SJSA1 (cell line): ENCODE results near the gene EXOC5. TPM values are rescaled to one million over a fixed set of nuclear protein-coding genes. Genes with fewer than 3 reads are reported as not detected.
"Not testable (repeated sequence)": the region's sequence is repeated elsewhere in the genome, so short reads cannot be mapped to it uniquely, and the experiment has no call there.

Experiments used
- DNase-seq, 2 experiments: peaks; one replicate each; pipeline ENCODE4 v3.0.0-alpha.2; 2015 to 2020; ENCODE audit warnings: low spot score in 2 of 2, low read depth in 1 of 2
- H3K27ac ChIP-seq: fragments of 250-450 bp; sonication (Bioruptor Pico); 2 replicates; pipeline ENCODE4 v1.5.1; 2020; ENCODE audit warnings: mild to moderate bottlenecking, moderate library complexity
- H3K27me3 ChIP-seq: fragments of 250-450 bp; sonication (Bioruptor Pico); replicated peaks from 2 replicates; pipeline ENCODE4 v1.5.1; 2020; ENCODE audit warnings: mild to moderate bottlenecking, moderate library complexity
- H3K36me3 ChIP-seq: fragments of 250-450 bp; sonication (Bioruptor Pico); 2 replicates; pipeline ENCODE4 v1.5.1; 2020; ENCODE audit warnings: mild to moderate bottlenecking
- H3K4me1 ChIP-seq: fragments of 250-450 bp; sonication (Bioruptor Pico); replicated peaks from 2 replicates; pipeline ENCODE4 v1.6.1; 2021; ENCODE audit warnings: mild to moderate bottlenecking
- H3K4me3 ChIP-seq: fragments of 250-450 bp; sonication (Bioruptor Pico); 2 replicates; pipeline ENCODE4 v1.5.1; 2020; ENCODE audit warnings: mild to moderate bottlenecking
- H3K9me3 ChIP-seq: fragments of 250-450 bp; sonication (Bioruptor Pico); replicated peaks from 2 replicates; pipeline ENCODE4 v1.5.1; 2020; ENCODE audit warnings: mild to moderate bottlenecking
- total RNA-seq: library from RNA; depleted of rRNA; stranded (reverse); fragments of >200 nt; shearing (Covaris generic); gene quantifications from 2 replicates; pipeline ENCODE4 v1.2.3, GENCODE V29; 2014

Gene EXOC5
- total RNA-seq, 1 experiment from 2014 or later, result 75.9 TPM

GRCh38 chr14:57232006-57232405 lies 36.7 kb downstream of the EXOC5 start:
- Histone ChIP-seq H3K9me3 (no peaks in the 10 kb centered on the region), H3K27ac (no peak overlapping the region), H3K4me3 (no peak overlapping the region), H3K4me1 (no peaks in the 10 kb centered on the region), H3K27me3 (no peaks in the 10 kb centered on the region), H3K36me3 (peaks cover 51% of the 10 kb centered on the region)
- no peak for DNase-seq

GRCh38 chr14:57228320-57228719 lies 40.4 kb downstream of the EXOC5 start:
- H3K4me3 ChIP-seq, H3K27me3 ChIP-seq, H3K27ac ChIP-seq, DNase-seq, H3K4me1 ChIP-seq, H3K9me3 ChIP-seq: not testable (repeated sequence)
- peaks cover 42% of the 10 kb centered on the region for H3K36me3 ChIP-seq

GRCh38 chr14:57227083-57227482 lies 41.6 kb downstream of the EXOC5 start:
- no peaks in the 10 kb centered on the region for H3K4me1 ChIP-seq

GRCh38 chr14:57221931-57222330 lies 46.8 kb downstream of the EXOC5 start:
- DNase-seq, result no peak
- H3K27me3 ChIP-seq, result no peaks in the 10 kb centered on the region
- no peaks in the 10 kb centered on the region for H3K9me3 ChIP-seq
- H3K36me3 ChIP-seq, result peaks cover 39% of the 10 kb centered on the region
- no peaks in the 10 kb centered on the region for H3K4me1 ChIP-seq
- H3K4me3 ChIP-seq, result no peak overlapping the region
- H3K27ac ChIP-seq, result no peak overlapping the region

More at GRCh38 chr14:57227083-57227482, 41.6 kb downstream of the EXOC5 start:
- no peak overlapping the region for H3K27ac ChIP-seq
- peaks cover 41% of the 10 kb centered on the region for H3K36me3 ChIP-seq
- no peak overlapping the region for H3K4me3 ChIP-seq
- no peaks in the 10 kb centered on the region for H3K9me3 ChIP-seq
- H3K27me3 ChIP-seq, result no peaks in the 10 kb centered on the region
- DNase-seq, result no peak

- H3K4me3 ChIP-seq, result no peak overlapping the region
- H3K4me1 ChIP-seq, result peaks cover 9% of the 10 kb centered on the region
- DNase-seq, result no peak
- H3K27me3 ChIP-seq, result no peaks in the 10 kb centered on the region
- no peaks in the 10 kb centered on the region for H3K9me3 ChIP-seq
- no peak overlapping the region for H3K27ac ChIP-seq
- peaks cover 55% of the 10 kb centered on the region for H3K36me3 ChIP-seq
Observed at GRCh38 chr14:57212919-57213318, 55.8 kb downstream of the EXOC5 start.

- no peak overlapping the region for H3K4me3 ChIP-seq
- H3K27me3 ChIP-seq, result no peaks in the 10 kb centered on the region
- H3K4me1 ChIP-seq, result peaks cover 9% of the 10 kb centered on the region
- H3K27ac ChIP-seq, result peak overlapping the region; percentile 41; the same call in 1 of the 2 replicates
- peaks cover 49% of the 10 kb centered on the region for H3K36me3 ChIP-seq
- DNase-seq, result peak in 1 of 2 experiments; percentile 21
- no peaks in the 10 kb centered on the region for H3K9me3 ChIP-seq
Observed at GRCh38 chr14:57209561-57209960, 59.1 kb downstream of the EXOC5 start.

- H3K27me3 ChIP-seq, result no peaks in the 10 kb centered on the region
- H3K4me3 ChIP-seq, result no peak overlapping the region
- no peaks in the 10 kb centered on the region for H3K9me3 ChIP-seq
- H3K4me1 ChIP-seq, result peaks cover 9% of the 10 kb centered on the region
- no peak overlapping the region for H3K27ac ChIP-seq
- H3K36me3 ChIP-seq, result peaks cover 21% of the 10 kb centered on the region
- DNase-seq, result no peak
Observed at GRCh38 chr14:57205938-57206337, 62.8 kb downstream of the EXOC5 start.

- not testable (repeated sequence) for H3K4me3 ChIP-seq, H3K27ac ChIP-seq, H3K9me3 ChIP-seq, H3K36me3 ChIP-seq, H3K27me3 ChIP-seq, DNase-seq
- peaks cover 17% of the 10 kb centered on the region for H3K4me1 ChIP-seq
Observed at GRCh38 chr14:57202672-57203071, 66.0 kb downstream of the EXOC5 start.

GRCh38 chr14:57199921-57200320 lies 68.8 kb downstream of the EXOC5 start:
- no peak overlapping the region for H3K4me3 ChIP-seq
- H3K4me1 ChIP-seq, result peaks cover 17% of the 10 kb centered on the region
- DNase-seq, result peak; percentile 62 to 71
- H3K27me3 ChIP-seq, result 0 out of 2 replicates have a peak, but pooled peaks cover 1% of the 10 kb centered on the region
- no peaks in the 10 kb centered on the region for H3K36me3 ChIP-seq
- H3K9me3 ChIP-seq, result no peaks in the 10 kb centered on the region
- H3K27ac ChIP-seq, result peak overlapping the region; percentile 27

GRCh38 chr14:57189070-57189469 lies 79.6 kb downstream of the EXOC5 start:
- H3K27ac ChIP-seq, result no peak overlapping the region
- no peak for DNase-seq
- peaks cover 34% of the 10 kb centered on the region for H3K27me3 ChIP-seq
- H3K4me3 ChIP-seq, result no peak overlapping the region
- H3K9me3 ChIP-seq, result no peaks in the 10 kb centered on the region
- no peaks in the 10 kb centered on the region for H3K36me3 ChIP-seq
- H3K4me1 ChIP-seq, result no peaks in the 10 kb centered on the region

GRCh38 chr14:57182760-57183503 lies 85.8 kb downstream of the EXOC5 start:
- Histone ChIP-seq H3K27ac (no peak overlapping the region), H3K27me3 (peaks cover 34% of the 10 kb centered on the region)
- no peak for DNase-seq

GRCh38 chr14:57179273-57179672 lies 89.4 kb downstream of the EXOC5 start:
- peaks cover 41% of the 10 kb centered on the region for H3K27me3 ChIP-seq
- no peak for DNase-seq
- H3K36me3 ChIP-seq, result no peaks in the 10 kb centered on the region

More at GRCh38 chr14:57182760-57183503, 85.8 kb downstream of the EXOC5 start:
- Histone ChIP-seq H3K36me3 (no peaks in the 10 kb centered on the region), H3K9me3 (no peaks in the 10 kb centered on the region), H3K4me1 (no peaks in the 10 kb centered on the region), H3K4me3 (no peak overlapping the region)

GRCh38 chr14:57174466-57174865 lies 94.2 kb downstream of the EXOC5 start:
- H3K4me3 ChIP-seq, result no peak overlapping the region
- H3K27me3 ChIP-seq, result peaks cover 27% of the 10 kb centered on the region
- H3K9me3 ChIP-seq, result no peaks in the 10 kb centered on the region
- H3K27ac ChIP-seq, result no peak overlapping the region
- no peak for DNase-seq
- H3K4me1 ChIP-seq, result no peaks in the 10 kb centered on the region
- H3K36me3 ChIP-seq, result no peaks in the 10 kb centered on the region

More at GRCh38 chr14:57179273-57179672, 89.4 kb downstream of the EXOC5 start:
- Histone ChIP-seq H3K4me3 (no peak overlapping the region), H3K9me3 (no peaks in the 10 kb centered on the region), H3K4me1 (no peaks in the 10 kb centered on the region), H3K27ac (no peak overlapping the region)

- no peak for DNase-seq
- no peaks in the 10 kb centered on the region for H3K9me3 ChIP-seq
- no peak overlapping the region for H3K4me3 ChIP-seq
- H3K27ac ChIP-seq, result no peak overlapping the region
- H3K4me1 ChIP-seq, result no peaks in the 10 kb centered on the region
- peaks cover 13% of the 10 kb centered on the region; the same call in 1 of the 2 replicates for H3K27me3 ChIP-seq
- no peaks in the 10 kb centered on the region for H3K36me3 ChIP-seq
Observed at GRCh38 chr14:57171903-57172302, 96.8 kb downstream of the EXOC5 start.
